HG03354 (cell line): ENCODE data around the gene C2CD3.

ENCODE experiments used
- ATAC-seq: cut with Tn5 transposase; IDR thresholded peaks from one replicate; pipeline ENCODE4 v1.9.1; 2021; ENCODE audit warnings: mild to moderate bottlenecking; ENCODE audit not compliant: unreplicated experiment, poor library complexity, severe bottlenecking

The C2CD3 gene

DNA sequence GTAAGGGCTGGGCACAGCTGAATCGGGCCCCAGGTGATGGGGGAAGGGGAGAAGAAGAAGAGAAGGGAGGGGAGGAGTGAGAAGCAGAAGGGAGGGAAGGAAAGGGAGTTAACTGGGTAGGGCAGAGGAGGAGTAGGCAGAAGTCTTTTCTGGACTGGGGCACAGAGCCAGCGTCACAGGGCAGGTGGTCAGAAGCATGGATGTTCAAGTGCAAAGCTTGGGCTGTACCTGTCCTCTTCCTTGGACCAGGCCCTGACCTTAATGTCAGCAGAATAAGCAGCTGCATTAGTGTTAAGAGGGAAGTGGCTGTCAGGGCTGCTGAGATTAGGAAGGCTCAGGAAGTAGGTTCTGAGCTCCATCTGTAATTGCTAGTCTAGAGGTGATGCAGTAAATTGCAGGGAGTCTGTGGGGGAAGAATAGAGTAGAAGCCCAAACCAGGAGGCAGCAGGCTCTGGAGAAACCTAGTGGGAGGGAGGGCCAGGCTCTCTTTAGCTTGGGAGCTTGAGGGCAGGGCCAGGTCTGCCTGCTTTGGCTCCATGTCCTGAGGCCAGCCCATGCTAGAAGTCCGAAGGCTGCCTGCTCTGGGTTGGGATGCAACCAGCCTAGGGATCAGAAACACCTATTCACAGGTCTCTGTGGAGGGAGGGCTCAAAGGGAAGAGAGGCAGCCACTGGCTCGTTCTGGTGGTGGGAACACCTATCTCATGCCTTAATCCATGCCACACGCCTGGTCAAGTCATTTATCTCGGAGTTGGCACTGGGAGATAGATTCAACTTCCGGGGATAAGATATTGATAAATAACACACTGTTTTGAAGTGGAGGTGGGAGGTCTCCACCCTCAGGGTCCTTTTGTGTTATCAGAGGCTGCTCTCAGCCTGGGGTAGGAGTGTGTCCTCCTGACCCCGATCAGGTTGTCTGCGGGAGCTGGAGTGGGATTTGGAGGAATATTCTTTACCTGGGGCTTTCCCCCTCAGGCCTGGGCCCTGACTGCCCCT lies 160.2 kb downstream of the C2CD3 start:
- ATAC-seq: no peak

GRCh38 chr11:74009675-74010305 lies 161.0 kb downstream of the C2CD3 start:
- no peak for ATAC-seq

DNA sequence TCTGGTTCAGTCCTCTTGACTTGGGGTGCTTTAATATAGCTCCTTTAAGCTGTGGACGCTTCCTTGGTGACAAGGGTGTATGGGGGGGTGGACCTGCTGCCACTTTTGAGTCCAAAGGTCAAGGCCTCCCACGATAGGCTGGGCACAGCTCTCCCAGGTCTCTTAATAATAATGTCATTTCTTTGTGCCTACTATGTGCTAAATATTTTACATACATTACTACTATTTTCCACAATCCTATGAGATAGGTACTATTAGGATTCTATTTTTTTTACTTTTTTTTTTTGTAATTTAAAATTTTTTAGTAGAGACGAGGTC lies 161.6 kb downstream of the C2CD3 start:
- ATAC-seq: no peak

DNA sequence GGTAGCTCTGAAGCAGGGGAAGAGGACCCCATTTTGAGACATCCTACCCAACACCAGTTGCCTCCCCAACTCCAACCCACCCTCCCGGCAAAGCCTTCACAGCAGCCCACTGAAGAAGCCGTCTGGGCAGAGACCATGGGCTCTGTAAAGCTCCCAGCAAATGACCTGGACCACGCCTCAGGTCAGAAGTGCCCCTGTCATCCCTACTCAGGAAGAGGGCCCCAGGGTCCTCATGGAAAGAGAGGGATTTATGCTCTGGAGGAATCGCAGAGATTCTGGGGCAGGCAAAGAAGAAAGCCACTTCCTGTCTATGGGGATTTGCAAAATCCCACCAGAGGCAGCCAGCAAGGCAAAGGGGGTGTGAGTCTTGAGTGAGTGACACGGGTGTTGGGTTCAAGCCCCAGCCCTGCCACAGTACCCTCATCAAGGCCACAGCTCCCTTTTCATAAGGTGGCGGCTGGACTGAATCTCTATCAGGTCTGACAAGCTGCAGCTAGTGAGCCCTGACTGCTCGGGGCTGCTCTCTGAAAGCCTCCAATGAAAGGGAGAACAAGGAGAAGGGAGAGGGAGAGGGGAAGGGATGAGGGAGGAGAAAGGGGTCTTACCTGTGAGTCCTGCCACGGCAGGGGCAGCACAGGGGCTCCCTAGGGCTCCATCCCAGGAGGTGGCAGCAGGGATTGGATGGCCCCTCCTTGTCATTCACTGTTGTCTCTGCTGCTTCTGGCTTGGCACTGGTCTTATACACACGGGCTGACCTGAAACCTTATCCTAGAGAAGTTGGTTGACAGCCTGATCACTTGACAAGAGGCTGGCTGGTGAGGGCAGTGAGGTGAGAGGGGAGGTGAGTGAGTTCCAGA lies 162.2 kb downstream of the C2CD3 start, which contains the start of gene UCP3:
UCP3 (minus strand) TSS at position 713 of the 857 bp plus-strand sequence. CDS start 2,043 bp downstream, outside the sequence.
- no peak for ATAC-seq

- no peak for ATAC-seq
These were observed 163.0 kb downstream of the C2CD3 start for GRCh38 chr11:74007691-74008372.

- ATAC-seq: no peak
These were observed 164.0 kb downstream of the C2CD3 start for GRCh38 chr11:74006743-74007304.

GRCh38 chr11:74005721-74006517 lies 164.9 kb downstream of the C2CD3 start:
- ATAC-seq: no peak

DNA sequence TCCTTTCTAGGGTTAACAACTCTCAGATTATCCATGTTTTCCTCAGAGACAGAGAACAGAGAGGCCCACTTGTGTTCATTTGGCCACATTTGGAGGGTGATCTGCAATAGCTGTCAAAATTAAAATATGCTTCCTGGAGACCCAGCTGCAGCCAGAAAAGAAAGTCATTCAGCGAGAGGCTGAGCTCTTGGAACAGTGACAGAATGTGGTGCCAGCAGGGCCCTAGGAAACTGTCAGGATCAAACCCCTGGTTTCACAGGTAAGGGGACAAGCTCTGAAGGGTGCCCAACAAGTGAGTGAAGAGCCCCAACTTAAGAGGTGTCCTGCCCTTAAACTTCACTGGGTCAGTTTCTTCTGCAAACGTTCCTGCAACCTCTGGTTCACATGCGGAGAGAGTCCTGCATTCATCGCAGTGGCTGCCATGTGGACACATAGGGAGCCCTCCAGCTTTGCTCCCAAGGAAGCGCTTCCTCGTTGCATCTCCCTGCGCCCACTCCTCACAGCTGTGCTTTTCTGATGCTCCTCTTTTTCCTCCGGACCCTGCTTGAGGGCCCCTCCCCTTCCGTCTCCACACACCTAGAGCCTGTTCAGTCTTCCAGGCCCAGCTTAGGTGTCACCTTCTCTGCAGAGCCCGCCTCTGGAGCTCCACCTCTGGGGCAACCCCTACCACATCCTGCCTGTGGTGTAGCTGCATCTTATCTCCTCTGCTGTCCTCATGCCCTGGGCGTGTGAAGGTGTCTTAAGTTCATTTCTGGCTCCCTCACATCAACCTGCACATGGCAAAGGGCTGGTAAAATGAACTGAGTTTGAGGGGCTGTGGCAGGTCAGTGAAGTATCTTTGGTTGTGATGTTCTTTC lies 165.8 kb downstream of the C2CD3 start:
- ATAC-seq: no peak

- no peak for ATAC-seq
These were observed 166.6 kb downstream of the C2CD3 start for GRCh38 chr11:74004046-74004695.

DNA sequence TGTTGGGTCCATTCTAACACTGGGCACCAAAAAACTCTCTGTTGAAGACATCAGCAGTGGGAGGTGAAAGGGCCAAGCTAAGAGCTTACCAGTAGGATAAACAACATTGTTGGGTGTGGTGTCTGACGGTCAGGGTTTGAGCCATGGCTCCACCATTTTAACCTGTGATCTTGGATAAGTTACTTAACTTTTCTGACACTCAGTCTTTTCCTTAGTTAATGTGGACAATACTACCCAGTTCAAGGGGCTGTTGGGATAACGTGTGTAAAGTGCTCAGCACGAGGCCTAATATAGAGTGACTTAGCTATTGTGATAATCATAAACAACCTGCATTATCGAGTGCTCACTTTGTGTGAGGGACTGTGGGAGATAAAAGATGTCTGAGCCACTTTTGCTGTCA lies 168.0 kb downstream of the C2CD3 start:
- ATAC-seq: no peak

DNA sequence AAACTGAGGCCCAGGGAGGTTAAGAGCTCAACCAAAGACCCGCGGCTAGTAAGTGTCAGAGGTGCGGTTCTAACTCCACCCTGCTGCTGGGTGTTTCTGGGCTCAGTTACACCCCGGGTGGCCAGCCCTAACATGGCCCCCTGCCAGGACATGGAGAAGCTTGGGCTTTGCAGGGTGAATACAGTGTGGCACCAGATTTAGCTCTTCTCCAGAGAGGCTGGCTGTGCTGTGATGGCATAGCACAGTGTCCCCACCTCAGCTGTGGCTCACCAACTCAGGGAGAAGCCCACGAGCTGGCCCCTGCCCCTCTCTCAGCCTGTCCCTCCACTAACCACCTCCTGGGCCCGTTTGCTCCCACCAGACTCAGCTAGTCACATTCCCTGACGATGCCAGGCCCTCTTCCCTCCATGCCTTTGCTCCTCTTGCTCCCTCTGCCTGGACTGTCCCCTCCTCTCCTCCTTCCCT lies 168.9 kb downstream of the C2CD3 start:
- ATAC-seq: no peak

DNA sequence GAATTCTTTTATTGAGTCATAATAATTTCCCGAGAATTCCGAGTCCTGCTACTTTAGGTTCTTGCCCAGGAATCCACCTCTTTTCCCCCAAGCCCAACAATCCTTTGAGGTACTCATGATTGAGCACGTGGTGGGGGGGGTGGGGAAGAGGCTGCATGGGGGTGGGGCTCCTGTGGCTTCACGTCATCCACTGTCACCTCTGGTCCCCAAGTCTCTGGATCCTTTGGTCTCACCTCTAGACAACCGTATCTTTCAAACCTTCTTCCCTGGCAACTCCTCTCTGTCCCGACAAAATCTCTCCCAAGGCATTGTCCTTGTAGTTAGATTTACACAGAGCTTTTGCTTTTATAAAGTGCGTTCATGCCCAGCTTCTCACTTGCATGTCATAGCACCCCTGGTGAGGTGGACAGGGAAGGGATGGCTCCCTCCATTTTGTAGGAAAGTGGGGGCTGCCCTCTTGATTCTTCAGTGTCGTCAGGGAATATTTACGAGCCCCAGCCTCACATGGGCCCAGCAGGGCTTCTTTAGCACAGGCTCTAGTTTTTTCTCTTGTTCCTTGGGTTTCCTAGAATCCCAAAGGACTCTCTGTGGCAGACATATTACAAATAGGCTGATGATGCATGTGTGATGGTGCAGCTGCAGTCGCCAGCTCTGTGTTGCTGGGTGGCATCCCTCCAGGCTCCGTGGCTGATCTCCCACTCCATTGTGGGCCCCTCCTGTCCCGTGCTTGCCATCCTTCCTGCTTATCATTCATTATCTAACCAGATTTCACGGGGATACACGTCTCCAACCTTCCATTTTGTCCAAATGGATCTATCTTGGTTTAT lies 170.3 kb downstream of the C2CD3 start:
- ATAC-seq: no peak

DNA sequence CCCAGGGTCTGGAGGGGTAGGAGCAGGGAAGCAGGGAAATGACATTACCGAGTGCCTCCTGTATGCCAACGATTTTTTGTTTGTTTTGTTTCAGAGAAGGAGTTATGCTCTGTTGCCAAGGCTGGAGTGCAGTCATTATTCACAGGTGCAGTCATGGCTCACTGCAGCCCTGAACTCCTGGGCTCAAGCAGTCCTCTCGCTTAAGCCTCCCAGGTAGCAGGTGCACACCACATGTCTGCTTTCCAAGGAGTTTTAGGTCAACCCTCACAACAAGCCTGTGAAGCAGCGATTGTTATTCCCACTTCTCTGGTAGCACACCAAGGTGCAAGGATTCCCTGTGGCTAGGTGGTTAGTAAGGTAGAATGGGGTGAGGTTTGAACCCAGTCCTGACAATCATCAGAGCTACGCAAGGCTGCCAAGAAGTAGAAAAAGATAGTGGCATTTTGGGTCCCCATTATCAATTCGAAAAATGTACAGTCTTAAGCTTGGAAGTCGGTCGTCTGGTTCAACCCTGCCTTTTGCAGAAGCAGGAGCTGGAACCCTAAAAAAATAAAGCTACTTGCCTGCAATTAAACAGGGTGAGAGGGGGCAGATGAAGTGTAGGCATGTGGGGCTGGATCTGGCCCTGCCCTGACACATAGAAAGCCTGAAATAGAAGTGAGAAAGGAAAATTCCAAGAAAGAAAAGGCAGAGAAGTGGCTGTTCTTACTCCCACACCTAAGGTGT lies 171.1 kb downstream of the C2CD3 start:
- ATAC-seq: no peak

DNA sequence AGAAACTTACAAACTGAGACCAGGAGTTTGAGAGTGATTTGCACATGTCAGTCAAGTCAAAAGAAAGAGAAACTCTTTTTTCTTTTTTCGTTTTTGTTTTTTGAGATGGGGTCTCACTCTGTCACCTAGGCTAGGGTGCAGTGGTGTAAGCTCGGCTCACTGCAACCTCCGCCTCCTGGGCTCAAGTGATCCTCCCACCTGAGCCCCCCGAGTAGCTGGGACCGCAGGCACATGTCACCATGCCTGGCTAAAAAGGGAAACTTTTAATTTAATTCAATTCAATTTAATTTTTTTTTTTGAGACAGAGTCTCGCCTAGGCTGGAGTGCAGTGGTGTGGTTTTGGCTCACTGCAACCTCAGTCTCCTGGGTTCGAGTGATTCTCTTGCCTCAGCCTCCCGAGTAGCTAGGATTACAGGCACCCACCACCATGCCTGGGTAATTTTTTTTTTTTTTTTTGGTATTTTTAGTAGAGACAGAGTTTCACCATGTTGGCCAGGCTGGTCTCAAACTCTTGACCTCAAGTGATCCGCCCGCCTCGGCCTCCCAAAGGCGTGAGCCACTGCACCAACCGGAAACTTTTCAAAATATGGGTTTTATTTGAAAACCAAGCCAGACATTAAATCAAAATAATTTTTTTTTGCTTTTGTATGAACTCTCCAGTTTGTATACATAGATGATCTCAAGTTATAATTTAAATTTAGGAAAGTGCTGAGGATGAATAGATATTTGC lies 171.8 kb downstream of the C2CD3 start:
- no peak for ATAC-seq
